ENCODE results near the gene CCDC80.

- no peak for TF ChIP-seq ATF3 (IDR thresholded peaks at IDR 0.05)
- TF ChIP-seq ATF3 (CRISPR knock-in tag; conservative IDR thresholded peaks at IDR 0.05) = no peak
- no peak for TF ChIP-seq HMG20A (CRISPR knock-in tag; conservative IDR thresholded peaks at IDR 0.05)
- TF ChIP-seq E2F1 (CRISPR knock-in tag; IDR thresholded peaks at IDR 0.05) = no peak
- no peak for TF ChIP-seq SRSF1 (IDR thresholded peaks at IDR 0.05; ENCODE audit: low read depth, low read length)
- no peak for TF ChIP-seq ZNF398 (CRISPR knock-in tag; IDR thresholded peaks at IDR 0.05)
- TF ChIP-seq CTCF (IDR thresholded peaks at IDR 0.05 in 2 of 3, conservative IDR thresholded peaks at IDR 0.05 in 1 of 3; ENCODE audit: insufficient read depth in 2 of 3, low read depth in 1 of 3, low read length in 3 of 3) = no peak
- TF ChIP-seq CSDE1 (IDR thresholded peaks at IDR 0.05) = no peak
- TF ChIP-seq CBX2 (IDR thresholded peaks at IDR 0.05; ENCODE audit: insufficient read depth, low read length, poor library complexity, severe bottlenecking) = no peak
- TF ChIP-seq CEBPG (CRISPR knock-in tag; IDR thresholded peaks at IDR 0.05) = no peak
- no peak for TF ChIP-seq CEBPG (tag; conservative IDR thresholded peaks at IDR 0.05 in 1 of 2, IDR thresholded peaks at IDR 0.05 in 1 of 2)
- no peak for TF ChIP-seq KDM5B (IDR thresholded peaks at IDR 0.05; ENCODE audit: insufficient replicate concordance, low read depth, low read length)
Observed at GRCh38 chr3:112643621-112644240, 2.8 kb upstream of the CCDC80 start.

All from K562 (cell line).